Thyroid gland (tissue), 4 donors: ENCODE results near the gene SEC11C.

ENCODE experiments used
- POLR2A ChIP-seq, 2 donors: fragments of 450-650 bp; IDR thresholded peaks; one replicate each; pipeline ENCODE4 v1.6.1; 2017; ENCODE audit warnings: antibody characterized with exemption in 2 of 2, mild to moderate bottlenecking in 2 of 2, moderate library complexity in 1 of 2
- TF ChIP-seq, protein P1 (sequence below), 6 experiments: fragments of 200-600 bp in 3 of 6; fragments of 450-650 bp in 3 of 6; sonication (generic) in 3 of 6; IDR thresholded peaks; one replicate each; pipeline ENCODE4 v1.5.1; 2016 to 2019; ENCODE audit warnings: antibody characterized with exemption in 6 of 6, mild to moderate bottlenecking in 2 of 6, inconsistent platforms in 1 of 6, moderate library complexity in 1 of 6

DNA sequence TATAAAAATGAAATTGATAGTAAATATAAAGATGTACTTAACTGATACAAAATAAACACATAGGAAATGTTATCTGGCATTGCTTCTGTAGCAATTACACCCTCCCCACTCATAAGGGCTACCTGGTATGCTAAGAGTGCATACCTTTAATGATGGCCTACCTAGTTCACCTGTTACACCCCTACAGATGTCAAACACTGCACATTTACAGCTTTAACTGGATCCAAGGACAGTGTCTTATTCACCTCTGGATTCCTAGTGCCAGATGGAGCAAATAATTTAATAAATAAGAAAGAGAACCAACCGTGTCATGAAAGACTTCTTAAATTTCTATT lies 15.3 kb upstream of the SEC11C start:
- TF ChIP-seq, protein P1, sequence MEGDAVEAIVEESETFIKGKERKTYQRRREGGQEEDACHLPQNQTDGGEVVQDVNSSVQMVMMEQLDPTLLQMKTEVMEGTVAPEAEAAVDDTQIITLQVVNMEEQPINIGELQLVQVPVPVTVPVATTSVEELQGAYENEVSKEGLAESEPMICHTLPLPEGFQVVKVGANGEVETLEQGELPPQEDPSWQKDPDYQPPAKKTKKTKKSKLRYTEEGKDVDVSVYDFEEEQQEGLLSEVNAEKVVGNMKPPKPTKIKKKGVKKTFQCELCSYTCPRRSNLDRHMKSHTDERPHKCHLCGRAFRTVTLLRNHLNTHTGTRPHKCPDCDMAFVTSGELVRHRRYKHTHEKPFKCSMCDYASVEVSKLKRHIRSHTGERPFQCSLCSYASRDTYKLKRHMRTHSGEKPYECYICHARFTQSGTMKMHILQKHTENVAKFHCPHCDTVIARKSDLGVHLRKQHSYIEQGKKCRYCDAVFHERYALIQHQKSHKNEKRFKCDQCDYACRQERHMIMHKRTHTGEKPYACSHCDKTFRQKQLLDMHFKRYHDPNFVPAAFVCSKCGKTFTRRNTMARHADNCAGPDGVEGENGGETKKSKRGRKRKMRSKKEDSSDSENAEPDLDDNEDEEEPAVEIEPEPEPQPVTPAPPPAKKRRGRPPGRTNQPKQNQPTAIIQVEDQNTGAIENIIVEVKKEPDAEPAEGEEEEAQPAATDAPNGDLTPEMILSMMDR (IDR thresholded peaks at IDR 0.05) = no peak
- no peak for TF ChIP-seq POLR2A (IDR thresholded peaks at IDR 0.05)
